Neural progenitor cell (in vitro differentiated cells): Measurements from ENCODE around the gene CLSTN2.
"Not testable (repeated sequence)": the region's sequence is repeated elsewhere in the genome, so short reads cannot be mapped to it uniquely, and the experiment has no call there.

Experiments
- CTCF ChIP-seq: fragments of 200-600 bp; sonication (generic); IDR thresholded peaks from 2 replicates; pipeline ENCODE4 v1.5.1; 2017; ENCODE audit warnings: antibody characterized with exemption, mild to moderate bottlenecking
- EZH2 ChIP-seq: fragments of 200-600 bp; sonication (generic); IDR thresholded peaks from 2 replicates; pipeline ENCODE4 v1.6.1; 2017; ENCODE audit warnings: antibody characterized with exemption, mild to moderate bottlenecking, moderate library complexity
- EZH2phosphoT487 ChIP-seq: fragments of 200-600 bp; sonication (generic); IDR thresholded peaks from 2 replicates; pipeline ENCODE4 v1.6.1; 2017; ENCODE audit warnings: antibody characterized with exemption

GRCh38 chr3:140423574-140423973 lies 488.6 kb downstream of the CLSTN2 start:
- not testable (repeated sequence) for TF ChIP-seq CTCF, EZH2, EZH2phosphoT487
